ENCODE measurements around the gene PRKAR2B. TPM values are rescaled to one million over a fixed set of nuclear protein-coding genes. Genes with fewer than 3 reads are reported as not detected.
"Not testable (repeated sequence)": the region's sequence is repeated elsewhere in the genome, so short reads cannot be mapped to it uniquely, and the experiment has no call there.

Gene PRKAR2B
- total RNA-seq, 1 donor from 2014 or later = 7.9 TPM

DNA sequence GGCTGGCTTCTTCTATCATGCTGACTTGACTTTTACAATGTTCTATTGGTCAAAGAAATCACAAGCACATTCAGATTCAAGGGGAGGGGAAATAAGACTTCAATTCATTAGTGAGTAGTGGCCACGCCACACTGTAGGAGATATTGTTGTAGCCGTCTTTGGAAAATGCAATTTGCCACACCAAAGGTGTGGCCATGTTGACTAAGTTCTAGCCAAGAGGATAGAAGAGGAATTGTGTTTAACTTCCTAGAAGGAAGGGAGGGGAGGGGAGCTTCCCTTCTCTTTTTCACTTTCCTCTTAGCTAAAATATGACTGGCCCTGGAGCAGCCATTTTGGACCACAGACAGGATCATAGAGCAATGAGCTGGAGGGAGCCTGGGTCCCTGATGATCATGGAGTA, 3.4 kb upstream of the PRKAR2B start:
- H3K27ac ChIP-seq = no peak overlapping the region
- H3K9me3 ChIP-seq = no peaks in the 10 kb centered on the region
- H3K4me3 ChIP-seq = no peak overlapping the region
- TF ChIP-seq, protein P1, sequence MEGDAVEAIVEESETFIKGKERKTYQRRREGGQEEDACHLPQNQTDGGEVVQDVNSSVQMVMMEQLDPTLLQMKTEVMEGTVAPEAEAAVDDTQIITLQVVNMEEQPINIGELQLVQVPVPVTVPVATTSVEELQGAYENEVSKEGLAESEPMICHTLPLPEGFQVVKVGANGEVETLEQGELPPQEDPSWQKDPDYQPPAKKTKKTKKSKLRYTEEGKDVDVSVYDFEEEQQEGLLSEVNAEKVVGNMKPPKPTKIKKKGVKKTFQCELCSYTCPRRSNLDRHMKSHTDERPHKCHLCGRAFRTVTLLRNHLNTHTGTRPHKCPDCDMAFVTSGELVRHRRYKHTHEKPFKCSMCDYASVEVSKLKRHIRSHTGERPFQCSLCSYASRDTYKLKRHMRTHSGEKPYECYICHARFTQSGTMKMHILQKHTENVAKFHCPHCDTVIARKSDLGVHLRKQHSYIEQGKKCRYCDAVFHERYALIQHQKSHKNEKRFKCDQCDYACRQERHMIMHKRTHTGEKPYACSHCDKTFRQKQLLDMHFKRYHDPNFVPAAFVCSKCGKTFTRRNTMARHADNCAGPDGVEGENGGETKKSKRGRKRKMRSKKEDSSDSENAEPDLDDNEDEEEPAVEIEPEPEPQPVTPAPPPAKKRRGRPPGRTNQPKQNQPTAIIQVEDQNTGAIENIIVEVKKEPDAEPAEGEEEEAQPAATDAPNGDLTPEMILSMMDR (IDR thresholded peaks at IDR 0.05) = no peak
- DNase-seq = no peak
- H3K36me3 ChIP-seq = no peaks in the 10 kb centered on the region
- H3K4me1 ChIP-seq = peaks cover 12% of the 10 kb centered on the region
- intact Hi-C loops (cut with DNase I) = no loop called here
- no peak for ATAC-seq
- H3K27me3 ChIP-seq = peaks cover 1% of the 10 kb centered on the region

DNA sequence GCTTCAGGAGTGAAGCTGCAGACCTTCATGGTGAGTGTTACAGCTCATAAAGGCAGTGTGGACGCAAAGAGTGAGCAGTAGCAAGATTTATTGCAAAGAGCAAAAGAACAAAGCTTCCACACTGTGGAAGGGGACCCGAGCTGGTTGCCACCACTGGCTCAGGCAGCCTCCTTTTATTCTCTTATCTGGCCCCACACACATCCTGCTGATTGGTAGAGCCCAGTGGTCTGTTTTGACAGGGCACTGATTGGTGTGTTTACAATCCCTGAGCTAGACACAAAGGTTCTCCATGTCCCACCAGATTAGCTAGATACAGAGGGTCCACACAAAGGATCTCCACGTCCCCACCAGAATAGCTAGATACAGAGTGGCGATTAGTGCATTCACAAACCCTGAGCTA, 2.7 kb upstream of the PRKAR2B start:
- DNase-seq; H3K36me3 ChIP-seq; intact Hi-C loops (cut with DNase I); ATAC-seq; H3K27me3 ChIP-seq; H3K9me3 ChIP-seq; H3K27ac ChIP-seq; H3K4me3 ChIP-seq: not testable (repeated sequence)
- peaks cover 14% of the 10 kb centered on the region for H3K4me1 ChIP-seq

DNA sequence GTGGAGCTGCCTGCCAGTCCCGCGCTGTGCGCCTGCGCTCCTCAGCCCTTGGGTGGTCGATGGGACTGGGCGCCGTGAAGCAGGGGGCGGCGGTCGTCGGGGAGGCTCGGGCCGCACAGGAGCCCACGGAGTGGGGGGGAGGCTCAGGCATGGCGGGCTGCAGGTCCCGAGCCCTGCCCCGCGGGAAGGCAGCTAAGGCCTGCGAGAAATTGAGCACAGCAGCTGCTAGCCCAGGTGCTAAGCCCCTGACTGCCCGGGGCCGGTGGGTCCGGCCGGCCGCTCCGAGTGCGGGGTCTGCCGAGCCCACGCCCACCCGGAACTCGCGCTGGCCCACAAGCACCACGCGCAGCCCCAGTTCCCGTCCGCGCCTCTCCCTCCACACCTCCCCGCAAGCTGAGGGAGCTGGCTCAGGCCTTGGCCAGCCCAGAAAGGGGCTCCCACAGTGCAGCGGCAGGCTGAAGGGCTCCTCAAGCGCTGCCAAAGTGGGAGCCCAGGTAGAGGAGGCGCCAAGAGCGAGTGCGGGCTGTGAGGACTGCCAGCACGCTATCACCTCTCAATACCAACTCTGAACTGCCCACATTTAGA, 2.1 kb upstream of the PRKAR2B start:
- DNase-seq; ATAC-seq; intact Hi-C loops (cut with DNase I); H3K27ac ChIP-seq; H3K4me3 ChIP-seq; H3K36me3 ChIP-seq; H3K9me3 ChIP-seq: not testable (repeated sequence)
- Histone ChIP-seq H3K4me1 (peaks cover 14% of the 10 kb centered on the region), H3K27me3 (peaks cover 14% of the 10 kb centered on the region)

DNA sequence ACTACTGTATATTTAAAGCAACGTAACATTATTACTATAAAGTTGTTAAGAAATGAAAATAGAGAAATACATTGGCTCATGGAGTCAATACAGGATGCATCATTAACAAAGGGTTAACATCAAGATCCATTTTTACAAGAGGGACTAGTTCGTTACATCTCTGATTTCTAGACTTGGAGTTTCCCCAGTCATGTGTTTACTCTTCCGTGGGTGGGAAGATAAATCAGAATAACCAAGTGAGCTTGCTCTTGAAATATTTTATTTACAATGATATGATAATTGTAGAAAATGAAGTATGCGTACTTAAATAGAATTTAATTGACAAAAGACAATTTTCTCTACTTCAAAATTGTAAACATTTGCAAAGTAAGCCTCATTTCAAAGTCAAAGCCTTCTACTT, 1.0 kb upstream of the PRKAR2B start:
- intact Hi-C loops (cut with DNase I) = no loop called here
- DNase-seq = no peak
- no peaks in the 10 kb centered on the region for H3K36me3 ChIP-seq
- H3K27ac ChIP-seq = no peak overlapping the region
- H3K4me3 ChIP-seq = no peak overlapping the region
- H3K9me3 ChIP-seq = no peaks in the 10 kb centered on the region
- H3K27me3 ChIP-seq = peaks cover 23% of the 10 kb centered on the region
- H3K4me1 ChIP-seq = peaks cover 14% of the 10 kb centered on the region
- TF ChIP-seq, protein P1 (IDR thresholded peaks at IDR 0.05) = no peak
- ATAC-seq = no peak

DNA sequence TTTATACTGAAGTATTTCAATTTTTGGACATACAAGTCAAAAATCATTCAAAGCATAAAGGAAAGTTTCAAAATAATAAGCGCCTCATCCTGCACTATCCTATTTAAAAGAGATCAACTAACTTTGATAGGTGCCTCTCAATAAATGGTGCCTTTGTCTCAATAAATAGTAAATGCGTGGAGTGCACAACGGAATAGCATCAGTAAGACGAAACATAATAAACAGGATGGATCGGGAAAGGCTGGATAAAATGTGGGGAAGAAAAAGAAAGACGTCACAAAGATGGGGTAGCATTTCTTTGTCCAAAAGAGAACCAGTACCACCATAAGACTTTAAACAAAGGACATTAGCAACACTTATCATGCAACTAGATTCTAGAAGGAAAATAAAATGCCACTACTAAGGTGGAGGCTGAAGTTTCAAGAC, 571 bp upstream of the PRKAR2B start:
- H3K36me3 ChIP-seq = no peaks in the 10 kb centered on the region
- H3K9me3 ChIP-seq = no peaks in the 10 kb centered on the region
- peak overlapping the region; percentile 67 for H3K4me3 ChIP-seq
- no peak for ATAC-seq
- TF ChIP-seq, protein P1 (IDR thresholded peaks at IDR 0.05) = no peak
- H3K4me1 ChIP-seq = peaks cover 14% of the 10 kb centered on the region
- peak overlapping the region; percentile 65 for H3K27ac ChIP-seq
- intact Hi-C loops (cut with DNase I) = no loop called here
- no peak for DNase-seq
- peaks cover 27% of the 10 kb centered on the region for H3K27me3 ChIP-seq

DNA sequence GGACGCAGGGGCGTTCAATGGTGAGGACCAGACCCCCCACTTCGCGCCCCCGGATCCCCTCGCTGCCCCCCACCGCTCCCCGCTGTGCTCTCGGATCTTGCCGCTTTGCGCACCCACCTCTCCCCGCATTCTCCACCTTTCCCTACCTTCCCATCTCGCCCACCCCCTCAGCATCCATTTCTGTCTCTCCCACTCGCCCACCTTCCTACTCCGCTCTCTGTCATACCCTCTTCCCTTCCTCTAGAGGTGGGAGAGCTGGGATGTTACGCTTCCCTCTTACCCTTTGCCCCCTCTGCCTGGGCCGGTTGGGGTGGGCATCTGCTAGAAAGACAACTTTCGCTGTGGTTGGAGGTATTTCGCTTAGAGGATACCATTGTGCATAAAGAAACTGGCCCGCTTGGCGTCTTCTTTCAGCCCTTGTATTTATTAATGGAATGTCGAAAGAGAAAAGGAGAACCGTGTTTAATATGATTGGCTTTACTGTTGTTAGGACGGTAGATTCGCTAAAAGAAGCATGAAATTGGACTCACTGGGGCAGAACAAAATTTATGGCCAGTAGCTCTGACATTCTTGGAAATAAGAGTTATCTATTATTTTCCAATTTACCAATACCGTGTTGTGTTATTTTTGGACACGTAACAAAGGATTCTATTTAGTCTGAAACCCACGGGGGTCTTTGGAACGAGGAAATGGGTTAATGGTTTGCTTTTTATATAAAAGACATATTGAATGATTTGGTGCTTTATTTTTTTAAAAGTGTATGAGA, 873 bp downstream of the PRKAR2B start:
- H3K27ac ChIP-seq = peak overlapping the region; percentile 6
- H3K4me1 ChIP-seq = peaks cover 14% of the 10 kb centered on the region
- intact Hi-C loops (cut with DNase I) = no loop called here
- H3K4me3 ChIP-seq = peak overlapping the region; percentile 67
- no peaks in the 10 kb centered on the region for H3K36me3 ChIP-seq
- TF ChIP-seq, protein P1 (IDR thresholded peaks at IDR 0.05) = no peak
- peak; percentile 4 for ATAC-seq
- no peaks in the 10 kb centered on the region for H3K9me3 ChIP-seq
- peaks cover 28% of the 10 kb centered on the region for H3K27me3 ChIP-seq
- DNase-seq = no peak

Measured in upper lobe of right lung (tissue), 1 donor.